ENCODE data around the gene MAPRE3.

DNA sequence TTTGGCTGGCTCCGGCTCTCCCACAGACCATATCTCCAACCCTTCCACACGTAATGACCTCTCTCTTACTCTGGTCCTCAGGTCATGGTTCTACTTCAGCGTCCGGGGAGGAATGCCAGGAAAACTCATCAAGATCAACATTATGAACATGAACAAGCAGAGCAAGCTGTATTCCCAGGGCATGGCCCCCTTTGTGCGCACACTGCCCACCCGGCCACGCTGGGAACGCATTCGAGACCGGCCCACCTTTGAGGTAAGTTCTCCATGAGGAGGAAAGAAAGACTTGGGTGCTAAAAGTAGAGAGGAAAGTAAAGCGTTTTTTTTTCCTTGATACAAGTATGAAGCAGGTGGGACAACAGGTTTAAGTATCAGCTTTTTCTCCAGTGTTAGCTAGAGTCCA, 82.9 kb downstream of the MAPRE3 start:
- TF ChIP-seq, protein P1, sequence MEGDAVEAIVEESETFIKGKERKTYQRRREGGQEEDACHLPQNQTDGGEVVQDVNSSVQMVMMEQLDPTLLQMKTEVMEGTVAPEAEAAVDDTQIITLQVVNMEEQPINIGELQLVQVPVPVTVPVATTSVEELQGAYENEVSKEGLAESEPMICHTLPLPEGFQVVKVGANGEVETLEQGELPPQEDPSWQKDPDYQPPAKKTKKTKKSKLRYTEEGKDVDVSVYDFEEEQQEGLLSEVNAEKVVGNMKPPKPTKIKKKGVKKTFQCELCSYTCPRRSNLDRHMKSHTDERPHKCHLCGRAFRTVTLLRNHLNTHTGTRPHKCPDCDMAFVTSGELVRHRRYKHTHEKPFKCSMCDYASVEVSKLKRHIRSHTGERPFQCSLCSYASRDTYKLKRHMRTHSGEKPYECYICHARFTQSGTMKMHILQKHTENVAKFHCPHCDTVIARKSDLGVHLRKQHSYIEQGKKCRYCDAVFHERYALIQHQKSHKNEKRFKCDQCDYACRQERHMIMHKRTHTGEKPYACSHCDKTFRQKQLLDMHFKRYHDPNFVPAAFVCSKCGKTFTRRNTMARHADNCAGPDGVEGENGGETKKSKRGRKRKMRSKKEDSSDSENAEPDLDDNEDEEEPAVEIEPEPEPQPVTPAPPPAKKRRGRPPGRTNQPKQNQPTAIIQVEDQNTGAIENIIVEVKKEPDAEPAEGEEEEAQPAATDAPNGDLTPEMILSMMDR (IDR thresholded peaks at IDR 0.05): no peak
- no peak for TF ChIP-seq POLR2AphosphoS5 (IDR thresholded peaks at IDR 0.05; ENCODE audit: low read depth, low read length)
- TF ChIP-seq, protein P2, sequence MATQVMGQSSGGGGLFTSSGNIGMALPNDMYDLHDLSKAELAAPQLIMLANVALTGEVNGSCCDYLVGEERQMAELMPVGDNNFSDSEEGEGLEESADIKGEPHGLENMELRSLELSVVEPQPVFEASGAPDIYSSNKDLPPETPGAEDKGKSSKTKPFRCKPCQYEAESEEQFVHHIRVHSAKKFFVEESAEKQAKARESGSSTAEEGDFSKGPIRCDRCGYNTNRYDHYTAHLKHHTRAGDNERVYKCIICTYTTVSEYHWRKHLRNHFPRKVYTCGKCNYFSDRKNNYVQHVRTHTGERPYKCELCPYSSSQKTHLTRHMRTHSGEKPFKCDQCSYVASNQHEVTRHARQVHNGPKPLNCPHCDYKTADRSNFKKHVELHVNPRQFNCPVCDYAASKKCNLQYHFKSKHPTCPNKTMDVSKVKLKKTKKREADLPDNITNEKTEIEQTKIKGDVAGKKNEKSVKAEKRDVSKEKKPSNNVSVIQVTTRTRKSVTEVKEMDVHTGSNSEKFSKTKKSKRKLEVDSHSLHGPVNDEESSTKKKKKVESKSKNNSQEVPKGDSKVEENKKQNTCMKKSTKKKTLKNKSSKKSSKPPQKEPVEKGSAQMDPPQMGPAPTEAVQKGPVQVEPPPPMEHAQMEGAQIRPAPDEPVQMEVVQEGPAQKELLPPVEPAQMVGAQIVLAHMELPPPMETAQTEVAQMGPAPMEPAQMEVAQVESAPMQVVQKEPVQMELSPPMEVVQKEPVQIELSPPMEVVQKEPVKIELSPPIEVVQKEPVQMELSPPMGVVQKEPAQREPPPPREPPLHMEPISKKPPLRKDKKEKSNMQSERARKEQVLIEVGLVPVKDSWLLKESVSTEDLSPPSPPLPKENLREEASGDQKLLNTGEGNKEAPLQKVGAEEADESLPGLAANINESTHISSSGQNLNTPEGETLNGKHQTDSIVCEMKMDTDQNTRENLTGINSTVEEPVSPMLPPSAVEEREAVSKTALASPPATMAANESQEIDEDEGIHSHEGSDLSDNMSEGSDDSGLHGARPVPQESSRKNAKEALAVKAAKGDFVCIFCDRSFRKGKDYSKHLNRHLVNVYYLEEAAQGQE (IDR thresholded peaks at IDR 0.05; ENCODE audit: insufficient read depth in 1 of 2, low read depth in 2 of 2, low read length in 1 of 2): no peak
- TF ChIP-seq TCF7L2 (IDR thresholded peaks at IDR 0.05; ENCODE audit: low read depth, low read length): no peak
